ENCODE measurements around the gene VDR.
"Not testable (repeated sequence)": the region's sequence is repeated elsewhere in the genome, so short reads cannot be mapped to it uniquely, and the experiment has no call there.

VDR gene

DNA sequence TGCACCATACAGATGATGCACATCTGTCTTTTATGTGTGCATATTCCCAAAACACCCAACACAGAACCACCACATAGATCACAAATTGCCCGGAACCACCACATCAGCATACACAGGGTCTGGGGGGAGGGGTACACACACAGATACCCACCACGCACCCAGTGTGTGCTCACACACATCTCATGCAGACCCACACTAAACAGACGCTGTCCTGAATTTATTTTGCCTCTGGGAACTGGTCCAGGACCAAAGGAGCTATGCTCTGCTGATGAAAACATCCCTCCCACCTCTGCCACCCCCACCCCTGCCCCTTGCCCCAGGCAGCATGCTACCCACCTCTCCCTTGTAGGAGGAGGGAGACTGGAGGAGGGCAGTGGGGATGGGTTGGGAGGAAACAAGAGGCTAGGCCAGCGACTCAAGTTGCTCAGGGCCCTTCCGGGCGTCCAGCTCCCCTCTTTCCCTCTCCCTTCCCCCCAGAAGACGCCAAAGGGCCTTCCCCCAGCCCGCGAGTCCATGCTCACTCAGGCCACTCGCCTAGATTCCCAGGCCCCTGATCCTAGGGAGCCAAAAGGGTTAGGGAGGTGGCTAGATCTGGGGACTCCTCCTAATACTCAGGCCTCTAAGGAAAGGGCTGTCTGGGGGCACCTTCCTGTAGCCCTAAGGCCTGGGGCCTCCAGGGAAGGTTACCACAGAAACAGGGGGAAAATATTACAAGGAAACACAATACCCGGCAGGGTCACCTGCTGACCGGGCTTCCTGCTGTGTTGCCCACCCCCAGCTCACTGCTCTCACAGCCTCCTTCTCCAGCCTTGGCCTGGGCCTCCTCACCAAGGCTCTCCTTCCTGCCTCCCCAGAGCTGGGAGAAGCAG lies 88.2 kb downstream of the VDR start:
- peaks cover 8% of the 10 kb centered on the region for H3K36me3 ChIP-seq (replicated peaks; ENCODE audit: low read depth, low read length)
- H2AFZ ChIP-seq (ENCODE audit: low read depth, low read length) = no peak overlapping the region
- no peaks in the 10 kb centered on the region for H3K9me3 ChIP-seq (ENCODE audit: insufficient read depth, low read length)
- TF ChIP-seq EZH2phosphoT487 (IDR thresholded peaks at IDR 0.05; ENCODE audit: low read depth) = no peak
- TF ChIP-seq, protein P1, sequence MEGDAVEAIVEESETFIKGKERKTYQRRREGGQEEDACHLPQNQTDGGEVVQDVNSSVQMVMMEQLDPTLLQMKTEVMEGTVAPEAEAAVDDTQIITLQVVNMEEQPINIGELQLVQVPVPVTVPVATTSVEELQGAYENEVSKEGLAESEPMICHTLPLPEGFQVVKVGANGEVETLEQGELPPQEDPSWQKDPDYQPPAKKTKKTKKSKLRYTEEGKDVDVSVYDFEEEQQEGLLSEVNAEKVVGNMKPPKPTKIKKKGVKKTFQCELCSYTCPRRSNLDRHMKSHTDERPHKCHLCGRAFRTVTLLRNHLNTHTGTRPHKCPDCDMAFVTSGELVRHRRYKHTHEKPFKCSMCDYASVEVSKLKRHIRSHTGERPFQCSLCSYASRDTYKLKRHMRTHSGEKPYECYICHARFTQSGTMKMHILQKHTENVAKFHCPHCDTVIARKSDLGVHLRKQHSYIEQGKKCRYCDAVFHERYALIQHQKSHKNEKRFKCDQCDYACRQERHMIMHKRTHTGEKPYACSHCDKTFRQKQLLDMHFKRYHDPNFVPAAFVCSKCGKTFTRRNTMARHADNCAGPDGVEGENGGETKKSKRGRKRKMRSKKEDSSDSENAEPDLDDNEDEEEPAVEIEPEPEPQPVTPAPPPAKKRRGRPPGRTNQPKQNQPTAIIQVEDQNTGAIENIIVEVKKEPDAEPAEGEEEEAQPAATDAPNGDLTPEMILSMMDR (IDR thresholded peaks at IDR 0.05; ENCODE audit: low read depth, low read length) = no peak
- peaks cover 84% of the 10 kb centered on the region for H3K79me2 ChIP-seq (ENCODE audit: low read length)
- H3K27ac ChIP-seq (ENCODE audit: low read length) = peak overlapping the region; percentile 69
- no peaks in the 10 kb centered on the region for H4K20me1 ChIP-seq (ENCODE audit: insufficient read depth, low read length)
- H3K27me3 ChIP-seq (ENCODE audit: low read depth, low read length) = no peaks in the 10 kb centered on the region
- peak overlapping the region; percentile 79 for H3K4me3 ChIP-seq (ENCODE audit: low read length)
- H3K4me1 ChIP-seq (ENCODE audit: low read length) = peaks cover 75% of the 10 kb centered on the region
- peak overlapping the region; percentile 88 for H3K9ac ChIP-seq (ENCODE audit: low read length)
- peak overlapping the region; percentile 96 for H3K4me2 ChIP-seq (ENCODE audit: low read length)

DNA sequence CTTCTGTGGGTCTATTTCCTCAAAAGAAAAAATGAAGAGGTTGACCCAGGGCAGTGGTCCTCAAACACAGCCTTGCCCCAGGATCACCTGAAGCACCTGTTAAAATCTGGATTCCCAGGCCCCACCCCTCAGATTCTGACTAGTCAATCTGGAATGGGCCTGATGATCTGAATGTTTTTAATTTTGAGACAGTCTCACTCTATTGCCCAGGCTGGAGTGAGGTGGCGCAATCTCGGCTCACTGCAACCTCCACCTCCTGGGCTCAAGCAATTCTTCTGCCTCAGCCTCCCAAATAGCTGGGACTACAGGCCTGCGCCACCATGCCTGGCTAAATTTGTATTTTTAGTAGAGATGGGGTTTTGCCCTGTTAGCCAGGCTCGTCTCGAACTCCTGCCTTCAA lies 89.3 kb downstream of the VDR start:
- Histone ChIP-seq H3K27ac (ENCODE audit: low read length) (peak overlapping the region; percentile 97), H3K79me2 (ENCODE audit: low read length) (peaks cover 92% of the 10 kb centered on the region), H3K9ac (ENCODE audit: low read length) (peak overlapping the region; percentile 92; the same call in 1 of the 2 replicates), H3K4me2 (ENCODE audit: low read length) (peak overlapping the region; percentile 85), H3K4me1 (ENCODE audit: low read length) (peaks cover 80% of the 10 kb centered on the region)
- not testable (repeated sequence) for H3K9me3 ChIP-seq (ENCODE audit: insufficient read depth, low read length); H3K4me3 ChIP-seq (ENCODE audit: low read length); H2AFZ ChIP-seq (ENCODE audit: low read depth, low read length); H3K36me3 ChIP-seq (replicated peaks; ENCODE audit: low read depth, low read length); H4K20me1 ChIP-seq (ENCODE audit: insufficient read depth, low read length); H3K27me3 ChIP-seq (ENCODE audit: low read depth, low read length)

DNA sequence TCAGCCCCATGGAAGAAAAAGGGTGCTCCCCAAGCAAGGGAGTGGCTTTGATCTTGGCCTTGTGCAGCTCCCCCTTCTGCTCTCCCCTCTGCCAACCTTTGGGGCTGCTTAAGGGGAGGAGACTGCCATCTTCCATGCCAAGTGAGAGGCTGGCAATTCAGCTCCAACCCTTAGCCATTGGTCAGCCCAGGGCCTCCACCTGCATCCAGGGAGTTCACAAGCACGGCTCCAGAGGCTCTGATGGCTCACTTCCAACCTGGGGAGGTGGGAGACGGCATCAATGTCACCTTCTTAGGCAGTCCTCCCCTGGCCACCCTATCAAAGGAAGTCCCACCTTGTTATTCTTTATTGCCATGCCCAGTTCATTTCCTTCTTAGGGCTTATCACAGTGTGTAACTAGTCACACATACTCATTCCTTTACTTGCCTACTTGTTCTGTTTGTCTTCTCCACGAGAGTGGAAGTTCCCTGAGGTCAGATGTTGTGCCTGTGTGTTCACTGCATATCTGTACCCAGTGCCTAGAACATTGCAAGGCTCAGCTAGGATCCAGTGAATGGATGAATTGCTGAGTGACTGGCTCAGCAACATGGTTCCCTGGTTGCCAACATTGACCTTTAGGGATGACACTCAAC lies 90.1 kb downstream of the VDR start:
- Histone ChIP-seq H3K9me3 (ENCODE audit: insufficient read depth, low read length) (no peaks in the 10 kb centered on the region), H3K36me3 (replicated peaks; ENCODE audit: low read depth, low read length) (peaks cover 8% of the 10 kb centered on the region), H3K27me3 (ENCODE audit: low read depth, low read length) (no peaks in the 10 kb centered on the region), H2AFZ (ENCODE audit: low read depth, low read length) (no peak overlapping the region), H3K79me2 (ENCODE audit: low read length) (peaks cover 94% of the 10 kb centered on the region), H3K4me1 (ENCODE audit: low read length) (peaks cover 85% of the 10 kb centered on the region), H4K20me1 (ENCODE audit: insufficient read depth, low read length) (no peaks in the 10 kb centered on the region), H3K4me3 (ENCODE audit: low read length) (peak overlapping the region; percentile 69), H3K4me2 (ENCODE audit: low read length) (peak overlapping the region; percentile 85), H3K9ac (ENCODE audit: low read length) (peak overlapping the region; percentile 92), H3K27ac (ENCODE audit: low read length) (peak overlapping the region; percentile 97)
- TF ChIP-seq EZH2phosphoT487 (IDR thresholded peaks at IDR 0.05; ENCODE audit: low read depth) = no peak
- TF ChIP-seq, protein P1 (IDR thresholded peaks at IDR 0.05; ENCODE audit: low read depth, low read length) = no peak

DNA sequence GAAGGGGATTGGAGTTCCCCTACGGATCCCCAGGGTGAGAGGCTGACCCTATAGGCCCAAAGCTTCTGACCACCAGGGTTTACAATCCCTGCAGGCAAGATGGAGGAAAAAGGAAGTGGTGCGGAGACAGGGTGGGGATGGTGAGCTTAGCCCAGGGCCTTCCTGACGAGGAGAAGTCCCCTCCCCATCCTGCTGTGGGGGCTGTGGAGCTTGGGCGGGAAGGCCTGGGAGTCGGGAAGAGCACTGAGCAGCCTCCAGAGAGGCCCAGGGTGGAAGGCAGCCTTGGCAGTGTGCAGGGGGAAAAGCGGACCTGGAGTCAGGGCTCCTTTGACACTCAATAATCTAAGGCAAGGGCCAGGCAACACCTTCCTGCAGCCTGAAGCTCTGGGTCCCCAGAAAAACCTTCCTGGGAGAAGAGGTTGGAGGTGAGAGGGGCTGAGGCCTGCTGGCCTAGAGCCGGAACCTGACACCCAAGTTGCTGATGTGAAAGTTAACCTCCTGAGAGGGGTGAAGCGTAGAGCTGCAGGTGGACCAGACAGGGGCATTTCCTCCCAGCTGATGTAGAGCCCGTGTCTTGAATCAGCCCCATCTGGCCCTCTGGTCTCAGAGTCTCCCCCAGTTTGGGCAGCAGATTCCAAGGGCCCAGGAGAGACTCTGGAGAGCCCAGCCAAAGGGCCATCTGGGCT lies 91.1 kb downstream of the VDR start:
- H3K9ac ChIP-seq (ENCODE audit: low read length) = peak overlapping the region; percentile 92
- H4K20me1 ChIP-seq (ENCODE audit: insufficient read depth, low read length) = no peaks in the 10 kb centered on the region
- TF ChIP-seq, protein P1 (IDR thresholded peaks at IDR 0.05; ENCODE audit: low read depth, low read length) = no peak
- no peak for TF ChIP-seq EZH2phosphoT487 (IDR thresholded peaks at IDR 0.05; ENCODE audit: low read depth)
- no peaks in the 10 kb centered on the region for H3K9me3 ChIP-seq (ENCODE audit: insufficient read depth, low read length)
- H3K27ac ChIP-seq (ENCODE audit: low read length) = peak overlapping the region; percentile 97
- H3K4me2 ChIP-seq (ENCODE audit: low read length) = peak overlapping the region; percentile 85
- no peaks in the 10 kb centered on the region for H3K27me3 ChIP-seq (ENCODE audit: low read depth, low read length)
- H3K4me3 ChIP-seq (ENCODE audit: low read length) = peak overlapping the region; percentile 69
- H3K79me2 ChIP-seq (ENCODE audit: low read length) = peaks cover 94% of the 10 kb centered on the region
- H3K36me3 ChIP-seq (replicated peaks; ENCODE audit: low read depth, low read length) = peaks cover 8% of the 10 kb centered on the region
- no peak overlapping the region for H2AFZ ChIP-seq (ENCODE audit: low read depth, low read length)
- H3K4me1 ChIP-seq (ENCODE audit: low read length) = peaks cover 95% of the 10 kb centered on the region
